NCI-H2107 treated with DMSO at 0.1 percent for 48 hours (cell line): ENCODE measurements around the gene ACSL5.

Experiments
- DNase-seq: peaks from one replicate; lab custom pipeline; 2025; ENCODE audit not compliant: unreplicated experiment; lab: John Stamatoyannopoulos, UW

Gene ACSL5, protein sequence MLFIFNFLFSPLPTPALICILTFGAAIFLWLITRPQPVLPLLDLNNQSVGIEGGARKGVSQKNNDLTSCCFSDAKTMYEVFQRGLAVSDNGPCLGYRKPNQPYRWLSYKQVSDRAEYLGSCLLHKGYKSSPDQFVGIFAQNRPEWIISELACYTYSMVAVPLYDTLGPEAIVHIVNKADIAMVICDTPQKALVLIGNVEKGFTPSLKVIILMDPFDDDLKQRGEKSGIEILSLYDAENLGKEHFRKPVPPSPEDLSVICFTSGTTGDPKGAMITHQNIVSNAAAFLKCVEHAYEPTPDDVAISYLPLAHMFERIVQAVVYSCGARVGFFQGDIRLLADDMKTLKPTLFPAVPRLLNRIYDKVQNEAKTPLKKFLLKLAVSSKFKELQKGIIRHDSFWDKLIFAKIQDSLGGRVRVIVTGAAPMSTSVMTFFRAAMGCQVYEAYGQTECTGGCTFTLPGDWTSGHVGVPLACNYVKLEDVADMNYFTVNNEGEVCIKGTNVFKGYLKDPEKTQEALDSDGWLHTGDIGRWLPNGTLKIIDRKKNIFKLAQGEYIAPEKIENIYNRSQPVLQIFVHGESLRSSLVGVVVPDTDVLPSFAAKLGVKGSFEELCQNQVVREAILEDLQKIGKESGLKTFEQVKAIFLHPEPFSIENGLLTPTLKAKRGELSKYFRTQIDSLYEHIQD

DNA sequence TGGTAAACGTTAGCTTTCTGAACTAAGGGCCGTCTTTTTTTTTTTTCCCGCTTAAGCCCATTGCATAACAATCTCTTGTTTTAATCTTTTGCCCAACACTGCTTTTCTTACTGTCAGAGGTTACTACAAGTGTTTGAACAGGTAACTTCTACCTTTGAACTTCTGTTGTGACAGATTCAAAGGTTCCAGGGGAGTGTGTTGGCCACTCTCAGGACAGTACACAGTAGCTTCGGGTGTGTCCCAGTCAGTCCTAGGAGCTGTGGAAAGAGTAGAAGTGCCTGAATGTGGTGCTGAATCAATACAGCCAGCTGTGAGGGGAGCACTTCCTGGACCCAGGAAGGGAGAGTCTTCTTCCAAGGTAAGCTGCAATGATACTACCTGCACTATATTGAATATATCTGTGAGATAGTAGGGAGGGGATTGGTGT is at the start of gene ACSL5:
ACSL5 (plus strand) TSS at position 205 of the 427 bp plus-strand sequence. CDS start 20,831 bp downstream, outside the sequence.
- no peak for DNase-seq

DNA sequence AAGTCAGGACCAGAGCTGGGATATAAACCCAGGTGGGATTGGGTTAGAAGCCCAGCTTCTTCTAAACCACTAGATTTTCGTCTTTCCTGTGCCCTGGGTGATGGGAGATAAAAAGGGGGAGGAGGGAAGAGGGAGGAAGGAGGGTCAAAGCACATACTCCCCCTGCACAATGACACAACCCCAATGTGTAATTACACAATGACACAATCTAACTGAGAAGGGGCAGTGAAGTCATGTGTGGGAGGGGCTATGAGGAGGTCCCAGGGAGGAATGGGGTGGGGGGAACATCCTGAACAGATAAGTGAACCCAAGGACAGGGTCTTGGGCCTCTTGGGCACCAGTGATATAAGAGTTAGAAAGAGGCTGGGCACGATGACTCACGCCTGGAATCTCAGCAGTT is 46.2 kb upstream of the ACSL5 start:
- no peak for DNase-seq

DNA sequence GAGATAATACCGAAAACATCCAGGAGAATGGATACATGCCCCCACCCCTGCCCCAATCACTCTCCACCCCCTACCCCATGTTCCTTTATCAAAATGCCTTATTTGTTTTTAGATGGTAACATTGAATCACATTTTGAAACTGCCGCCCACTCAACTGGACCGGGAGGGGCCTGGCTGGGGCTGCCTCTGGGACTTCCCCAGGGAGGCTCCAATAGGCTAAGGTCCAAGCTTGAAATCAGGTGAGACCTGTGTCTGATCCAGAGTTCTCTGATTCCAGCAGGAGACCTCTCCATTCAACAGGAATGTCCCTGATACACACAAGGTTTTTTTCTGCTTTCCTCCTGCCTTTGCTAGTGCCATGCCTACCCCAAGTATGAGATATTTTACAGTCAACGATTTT is 43.8 kb upstream of the ACSL5 start:
- DNase-seq: no peak

GRCh38 chr10:112330607-112331160 is 43.2 kb upstream of the ACSL5 start:
- DNase-seq: no peak

DNA sequence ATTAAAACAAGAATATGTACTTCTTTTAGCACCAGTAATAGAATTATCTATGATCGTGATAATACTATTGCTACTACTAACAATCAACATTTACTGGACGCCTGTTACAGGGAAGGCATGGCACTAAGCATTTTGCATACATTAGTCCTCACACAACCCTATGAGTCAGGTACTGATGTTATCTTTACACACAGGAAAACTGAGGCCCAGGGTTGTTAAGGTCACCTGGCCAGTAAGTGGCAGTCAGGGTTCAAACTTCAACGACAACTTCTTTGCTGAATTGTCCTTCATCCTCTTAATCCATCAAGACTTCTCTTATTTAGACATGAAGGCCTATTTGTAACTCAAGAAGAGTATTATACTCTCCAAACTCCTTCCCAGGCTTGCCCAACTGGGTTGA is 41.9 kb upstream of the ACSL5 start:
- DNase-seq: no peak

DNA sequence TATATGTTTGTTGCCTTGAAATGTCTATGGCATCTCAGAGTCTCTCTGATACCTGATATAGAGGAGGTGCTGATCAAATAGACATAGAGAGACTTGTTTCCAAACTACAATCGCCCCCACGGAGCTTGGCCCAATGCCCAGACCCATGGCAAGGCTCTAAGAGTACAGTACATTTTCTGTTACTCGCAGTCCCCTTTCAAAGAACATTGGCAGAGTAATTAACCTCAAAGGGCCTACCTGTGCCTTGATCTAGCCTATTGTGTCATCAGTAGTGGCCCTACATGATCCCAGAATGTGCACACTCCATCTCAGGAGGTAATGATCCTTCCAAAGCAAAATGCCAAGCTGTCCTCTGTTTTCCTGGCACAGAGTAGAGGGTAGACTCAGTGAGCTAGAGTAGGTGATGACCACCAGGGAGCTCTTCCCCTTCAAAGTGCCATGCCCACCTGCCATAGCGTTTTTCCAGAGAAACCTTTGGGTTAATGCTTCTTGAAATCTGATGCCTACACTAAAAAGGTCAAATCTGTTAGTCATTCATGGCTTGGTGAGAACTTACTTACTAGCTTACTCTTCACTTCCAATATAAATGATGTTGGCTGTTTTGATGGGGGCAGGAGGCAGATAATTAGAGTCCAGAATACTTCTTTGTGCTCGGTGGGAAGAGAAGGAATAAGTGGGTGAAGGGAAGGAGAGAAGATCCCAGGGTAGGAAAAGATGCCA is 41.2 kb upstream of the ACSL5 start:
- peak; percentile 6 for DNase-seq

DNA sequence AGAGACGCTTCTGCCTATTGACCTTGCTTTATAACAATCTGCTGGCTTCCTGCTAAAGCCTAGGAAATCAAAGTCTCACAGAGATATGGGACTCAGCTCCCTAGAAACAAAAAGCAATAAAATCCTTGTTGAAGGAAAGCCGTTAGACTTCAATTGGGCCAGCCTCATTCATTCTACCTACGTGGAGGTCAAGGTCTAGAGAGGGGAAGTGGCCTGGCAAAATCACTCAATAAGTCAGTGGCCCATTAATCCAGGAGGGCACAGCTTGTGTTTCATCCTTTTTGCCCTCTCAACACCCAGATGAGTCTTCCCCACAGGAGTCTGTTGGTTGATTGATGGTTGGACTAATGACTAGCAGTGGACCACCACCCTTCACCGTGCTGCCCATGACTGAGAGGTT is 40.5 kb upstream of the ACSL5 start:
- no peak for DNase-seq

DNA sequence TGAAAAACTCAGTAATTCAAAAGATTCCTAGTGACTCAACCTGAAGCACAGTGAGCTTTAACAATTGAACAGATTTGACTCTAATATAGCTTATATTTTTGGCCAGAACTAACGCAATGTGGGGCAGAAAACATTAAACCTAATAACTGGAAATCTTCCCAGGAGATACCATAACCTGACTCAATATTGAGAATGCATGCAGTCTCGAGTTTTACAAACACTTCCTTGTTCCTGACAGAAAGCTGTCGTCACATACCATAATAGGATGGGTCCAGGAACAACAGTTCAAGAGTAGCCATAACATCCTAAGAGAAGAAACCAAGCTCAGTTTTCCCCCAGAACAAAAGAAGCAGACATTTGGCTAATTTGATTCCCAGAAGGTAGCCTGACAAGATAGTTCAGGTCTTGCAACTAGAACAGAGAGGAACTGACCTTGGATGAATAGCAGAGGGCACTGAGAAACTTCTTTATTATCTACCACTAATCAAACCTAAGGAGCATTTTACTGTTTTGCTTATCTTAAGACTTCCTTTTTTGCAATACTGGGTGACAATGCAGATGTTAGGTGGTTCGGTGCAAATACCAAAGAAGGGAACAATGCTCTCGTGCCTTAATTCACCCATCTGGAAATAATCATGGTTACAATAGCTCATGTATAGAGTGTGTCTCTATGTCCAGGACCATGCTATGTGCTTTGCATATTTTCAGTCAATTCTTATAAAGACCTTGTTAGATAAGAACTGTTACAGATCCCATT is 38.6 kb upstream of the ACSL5 start:
- DNase-seq: no peak

DNA sequence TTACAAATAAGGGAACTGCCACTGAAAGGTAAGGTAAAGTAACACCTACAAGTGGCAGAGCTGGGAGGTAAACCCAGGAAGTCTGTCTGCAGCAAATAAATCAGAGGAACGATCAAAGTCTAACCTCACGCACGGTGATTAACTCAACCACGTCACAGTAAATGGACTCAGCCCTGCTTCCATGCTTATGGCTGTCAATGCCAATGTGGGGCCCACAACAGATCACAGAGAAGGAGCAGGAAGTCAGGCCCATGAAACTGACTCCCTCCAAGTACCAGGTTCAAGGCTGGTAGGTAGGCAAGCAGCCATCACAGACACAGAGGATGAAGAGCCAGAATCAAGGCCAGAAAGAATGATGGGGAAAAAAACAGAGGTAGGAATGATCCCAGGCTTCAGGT is 38.0 kb upstream of the ACSL5 start:
- no peak for DNase-seq

DNA sequence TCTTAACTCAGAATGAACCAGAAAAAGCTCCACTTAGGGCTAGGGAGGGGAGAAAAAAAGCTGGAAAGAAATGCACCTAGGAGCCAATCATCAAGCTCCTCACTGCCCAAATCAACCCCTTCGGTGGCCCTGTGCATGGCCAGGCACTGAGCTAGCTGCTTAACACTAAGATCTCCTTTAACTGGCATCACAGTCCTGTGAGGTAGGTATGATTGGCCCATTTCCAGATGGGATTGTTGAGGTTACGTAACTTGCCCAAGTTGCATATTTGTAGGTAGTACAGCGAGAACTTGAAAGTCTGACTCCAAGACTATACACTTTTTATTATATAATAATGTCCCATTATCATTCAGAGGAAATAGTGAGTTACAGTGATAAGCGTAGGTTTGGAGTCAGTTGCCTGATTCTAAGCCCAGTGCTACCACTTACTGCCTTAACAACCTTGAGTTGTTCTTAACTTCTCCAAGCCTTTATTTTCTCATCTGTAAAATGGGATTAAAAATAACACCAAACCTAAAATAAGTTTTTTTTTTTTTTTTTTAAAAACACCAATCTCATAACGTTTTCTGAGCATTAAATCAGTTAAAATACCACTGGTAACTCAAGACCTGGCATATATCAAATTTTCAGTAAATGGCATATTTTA is 37.2 kb upstream of the ACSL5 start:
- DNase-seq: no peak

DNA sequence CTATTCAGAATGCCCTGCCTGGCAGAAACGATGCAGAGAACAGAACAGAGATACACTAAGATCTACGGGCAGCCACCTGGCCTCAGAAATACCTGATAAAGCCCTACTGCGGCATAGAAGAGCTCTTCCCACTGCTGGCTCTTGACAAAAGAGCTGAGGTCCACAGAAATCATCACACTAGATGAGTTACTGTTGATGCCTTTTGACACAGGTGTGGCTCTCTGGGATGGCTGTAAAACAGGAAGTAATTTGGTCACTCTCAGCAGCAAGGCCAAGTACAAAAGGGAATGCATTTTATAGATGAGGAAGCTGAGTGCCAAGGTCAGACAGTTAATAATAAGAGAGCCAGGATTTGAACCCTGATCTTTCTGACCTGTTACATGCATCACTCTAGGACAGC is 35.0 kb upstream of the ACSL5 start:
- no peak for DNase-seq

DNA sequence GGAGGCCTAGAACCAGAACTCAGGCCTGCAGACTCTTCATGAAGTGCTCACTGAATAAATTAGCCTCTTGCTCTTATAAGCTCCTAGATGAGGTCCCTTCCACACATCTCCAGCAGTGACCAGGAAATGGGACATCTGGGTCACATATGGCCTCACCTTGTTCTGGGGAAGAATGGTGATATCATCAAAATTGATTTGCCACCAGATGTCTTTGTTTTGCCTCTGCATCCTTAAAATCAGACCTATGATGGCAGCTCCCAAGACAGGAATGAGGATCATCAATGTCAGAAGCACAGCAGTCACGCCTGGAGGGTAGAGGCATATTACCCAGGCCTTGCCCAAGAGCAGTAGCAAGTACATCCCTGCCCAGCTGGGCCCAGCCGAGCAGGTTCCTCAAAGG is 33.3 kb upstream of the ACSL5 start:
- DNase-seq: no peak

GRCh38 chr10:112343056-112343806 is 30.7 kb upstream of the ACSL5 start:
- no peak for DNase-seq

- no peak for DNase-seq
These were observed 29.7 kb upstream of the ACSL5 start for GRCh38 chr10:112344261-112344660.

DNA sequence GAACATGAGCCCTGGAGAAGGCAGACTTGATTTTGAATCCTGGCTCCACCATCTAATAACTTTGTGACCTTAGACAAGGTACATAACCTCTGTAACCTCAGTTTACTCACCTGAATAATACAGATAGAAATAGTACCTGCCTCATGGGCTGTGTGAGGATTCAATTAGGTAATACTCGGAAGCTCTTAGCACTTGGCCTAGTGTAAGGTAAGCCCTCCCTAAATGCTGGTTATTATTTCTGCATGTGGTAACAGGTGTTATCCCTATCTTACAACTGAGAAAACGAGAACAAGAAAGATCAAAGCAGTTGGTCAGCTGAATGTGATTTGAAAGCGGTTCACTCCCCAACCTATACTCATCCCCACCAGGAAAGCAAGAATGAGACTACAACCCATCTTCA is 28.7 kb upstream of the ACSL5 start:
- DNase-seq: no peak

GRCh38 chr10:112345743-112346142 is 28.2 kb upstream of the ACSL5 start:
- no peak for DNase-seq

DNA sequence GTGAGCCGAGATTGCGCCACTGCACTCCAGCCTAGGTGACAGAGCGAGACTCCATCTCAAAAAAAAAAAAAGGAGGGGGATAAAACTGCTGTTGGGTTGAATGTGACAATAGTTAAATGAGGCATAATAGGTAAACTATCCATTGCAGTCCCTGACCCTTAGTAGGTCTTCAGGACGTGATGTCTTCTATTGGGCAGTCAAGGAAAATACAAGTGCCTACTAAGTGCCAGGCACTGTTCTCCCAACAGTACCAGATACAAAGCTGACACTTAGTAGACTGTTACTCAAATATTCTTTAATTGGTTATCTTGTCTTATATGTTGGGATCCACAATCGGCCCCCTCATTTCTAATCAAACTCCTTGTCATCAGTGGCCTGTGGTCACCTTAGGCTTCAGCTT is 27.1 kb upstream of the ACSL5 start:
- no peak for DNase-seq

GRCh38 chr10:112347709-112348671 is 25.9 kb upstream of the ACSL5 start:
- no peak for DNase-seq

GRCh38 chr10:112348759-112349158 is 25.2 kb upstream of the ACSL5 start:
- no peak for DNase-seq
